Kidney epithelial cell (primary cell): ENCODE measurements around the gene AFF3. TPM values are rescaled to one million over a fixed set of nuclear protein-coding genes. Genes with fewer than 3 reads are reported as not detected.

ENCODE experiments used
- DNase-seq: peaks from one replicate; pipeline ENCODE4 v3.0.0-alpha.2; 2010; ENCODE audit warnings: low read depth
- H3K27me3 ChIP-seq: 2 replicates; pipeline ENCODE4 v1.6.0; 2011; ENCODE audit warnings: low read length; ENCODE audit not compliant: control insufficient read depth, insufficient read depth
- H3K36me3 ChIP-seq: 2 replicates; pipeline ENCODE4 v1.5.1; 2011; ENCODE audit warnings: low read length; ENCODE audit not compliant: control insufficient read depth, insufficient read depth
- H3K4me3 ChIP-seq: 2 replicates; pipeline ENCODE4 v1.5.1; 2011; ENCODE audit warnings: low read depth, mild to moderate bottlenecking, control low read depth, low read length
- CTCF ChIP-seq: IDR thresholded peaks from 2 replicates; pipeline ENCODE4 v1.5.1; 2011; ENCODE audit warnings: mild to moderate bottlenecking, moderate library complexity, low read length, control low read depth, inconsistent platforms; ENCODE audit not compliant: insufficient read depth, poor library complexity, severe bottlenecking
- total RNA-seq: library from RNA; depleted of rRNA; stranded (reverse); fragments of >200 nt; gene quantifications from 2 replicates; pipeline ENCODE4 v1.2.3, GENCODE V29; 2015

Gene AFF3
- total RNA-seq, 1 donor from 2014 or later, result 13.9 TPM

DNA sequence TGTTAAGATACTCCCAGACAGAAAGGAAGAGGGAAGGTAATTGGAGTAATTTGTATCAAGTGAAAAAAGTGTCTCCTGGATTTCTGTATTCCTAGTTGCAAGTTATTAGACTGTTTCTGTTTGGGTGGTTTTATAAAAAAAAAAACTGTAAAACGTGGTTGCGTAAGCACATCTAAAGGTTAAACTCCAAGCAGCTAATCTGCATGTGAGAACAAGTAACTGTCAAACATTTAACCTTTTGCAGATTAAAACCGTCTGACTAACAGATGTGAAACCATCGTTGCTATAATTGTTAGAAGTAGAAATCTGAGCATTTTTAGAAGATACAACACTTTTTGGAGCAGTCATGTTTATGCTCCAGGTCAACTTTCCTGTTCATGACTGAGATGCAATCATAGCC is 72.3 kb downstream of the AFF3 start:
- no peaks in the 10 kb centered on the region for H3K27me3 ChIP-seq
- no peak for DNase-seq
- H3K4me3 ChIP-seq, result no peak overlapping the region
- no peak for TF ChIP-seq CTCF
- H3K36me3 ChIP-seq, result no peaks in the 10 kb centered on the region

DNA sequence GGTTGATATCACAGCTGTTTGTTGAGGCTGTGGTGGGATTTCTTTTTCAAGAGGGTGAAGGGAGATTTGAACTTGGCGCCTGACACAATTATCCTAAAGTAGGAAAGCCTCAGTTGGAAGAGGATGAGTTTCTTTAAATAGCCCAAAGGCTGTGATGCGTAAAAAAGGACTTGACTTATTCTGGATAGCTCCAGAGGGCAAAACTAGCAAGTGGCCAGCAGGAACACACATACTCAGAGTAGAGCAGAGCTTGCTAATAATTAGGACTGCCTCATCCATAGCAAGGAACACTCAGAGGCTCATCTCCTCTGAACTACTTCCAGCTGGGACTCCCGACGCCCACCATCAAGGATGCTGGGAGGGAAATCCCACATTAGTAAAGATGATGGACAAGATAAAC is 74.0 kb downstream of the AFF3 start:
- Histone ChIP-seq H3K36me3 (no peaks in the 10 kb centered on the region), H3K27me3 (no peaks in the 10 kb centered on the region), H3K4me3 (no peak overlapping the region)
- no peak for DNase-seq
- TF ChIP-seq CTCF, result no peak

DNA sequence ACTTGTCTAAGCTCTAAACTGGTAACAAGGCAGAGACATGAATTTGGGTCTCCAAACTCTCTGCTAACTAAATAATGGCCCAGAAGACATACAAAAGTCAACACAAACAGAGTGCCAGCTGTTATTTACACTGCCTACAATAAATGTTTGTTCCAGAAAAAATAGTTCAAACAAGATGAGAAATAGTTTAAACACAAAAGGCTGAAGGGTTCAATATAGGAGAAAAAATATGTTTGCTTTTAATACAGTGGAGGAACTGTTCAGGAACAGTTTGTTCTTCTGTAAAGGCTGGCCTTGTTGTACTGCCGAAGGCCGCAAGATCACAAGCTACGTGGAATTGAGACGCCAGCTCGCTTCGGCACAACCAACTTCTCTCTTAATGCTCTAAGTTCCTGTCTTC is 74.6 kb downstream of the AFF3 start:
- H3K4me3 ChIP-seq, result no peak overlapping the region
- DNase-seq, result no peak
- no peaks in the 10 kb centered on the region for H3K36me3 ChIP-seq
- no peaks in the 10 kb centered on the region for H3K27me3 ChIP-seq
- no peak for TF ChIP-seq CTCF

GRCh38 chr2:100066856-100067255 is 75.5 kb downstream of the AFF3 start:
- H3K36me3 ChIP-seq, result no peaks in the 10 kb centered on the region
- no peaks in the 10 kb centered on the region for H3K27me3 ChIP-seq
- H3K4me3 ChIP-seq, result no peak overlapping the region
- no peak for TF ChIP-seq CTCF
- no peak for DNase-seq

DNA sequence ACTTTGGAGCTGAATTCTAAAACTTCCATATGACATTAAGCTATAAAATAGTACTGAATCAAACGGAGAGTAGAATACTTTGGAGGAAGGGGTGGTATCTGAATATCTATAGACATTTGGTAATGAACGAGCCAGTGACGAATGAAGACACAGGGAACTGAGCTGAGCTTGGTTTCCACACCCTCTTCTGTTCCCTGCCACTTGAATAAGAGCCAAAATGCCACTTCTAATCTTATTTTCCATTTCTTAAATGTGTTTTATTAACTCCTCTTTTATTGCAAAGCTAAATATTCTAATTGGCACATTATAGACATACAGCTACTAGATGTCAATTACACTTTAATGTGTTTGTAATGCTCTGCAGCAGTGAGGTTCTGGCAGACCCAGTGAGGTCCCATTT is 76.1 kb downstream of the AFF3 start:
- TF ChIP-seq CTCF, result no peak
- H3K27me3 ChIP-seq, result no peaks in the 10 kb centered on the region

GRCh38 chr2:100064592-100065428 is 77.6 kb downstream of the AFF3 start:
- Histone ChIP-seq H3K36me3 (no peaks in the 10 kb centered on the region), H3K4me3 (no peak overlapping the region), H3K27me3 (no peaks in the 10 kb centered on the region)
- no peak for TF ChIP-seq CTCF
- DNase-seq, result no peak

More for the DNA sequence above, 76.1 kb downstream of the AFF3 start:
- H3K36me3 ChIP-seq, result no peaks in the 10 kb centered on the region
- H3K4me3 ChIP-seq, result no peak overlapping the region
- DNase-seq, result no peak
